Fibroblast of mammary gland (primary cell): ENCODE results near the gene COPS7B.
A peak's percentile ranks its signal among the peaks of the same experiment; 100 is the strongest.

Experiments
- DNase-seq: peaks from one replicate; pipeline ENCODE4 v3.0.0-alpha.2; 2010; ENCODE audit warnings: low read depth
- H3K4me3 ChIP-seq: 2 replicates; pipeline ENCODE4 v1.5.1; 2011; ENCODE audit warnings: low read depth, mild to moderate bottlenecking, low read length, moderate library complexity; ENCODE audit not compliant: control insufficient read depth
- TF ChIP-seq, protein P1 (sequence below): conservative IDR thresholded peaks from 2 replicates; pipeline ENCODE4 v1.5.1; 2011; ENCODE audit warnings: low read depth, low read length, inconsistent platforms; ENCODE audit not compliant: control insufficient read depth, insufficient read depth

The COPS7B gene

DNA sequence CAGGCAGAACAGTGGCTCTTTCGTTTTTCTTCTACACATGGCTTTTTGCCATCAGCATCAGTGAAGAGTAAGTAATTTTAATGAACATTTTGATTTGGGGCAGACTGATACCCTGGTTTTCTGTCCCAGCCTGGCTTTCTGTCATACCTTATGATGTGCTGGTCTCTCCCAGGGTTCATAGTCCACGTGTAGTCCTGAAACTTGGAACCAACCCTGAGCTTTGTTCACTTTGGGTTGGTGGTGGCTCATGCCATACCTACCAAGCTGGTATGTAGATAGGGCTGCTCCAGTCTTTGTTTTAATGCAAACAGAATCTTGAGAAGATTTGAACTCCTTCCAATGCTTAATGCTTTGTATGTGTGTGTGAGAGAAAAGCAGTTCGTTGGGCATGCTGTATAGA is 4.9 kb downstream of the COPS7B start:
- H3K4me3 ChIP-seq = no peak overlapping the region
- TF ChIP-seq, protein P1, sequence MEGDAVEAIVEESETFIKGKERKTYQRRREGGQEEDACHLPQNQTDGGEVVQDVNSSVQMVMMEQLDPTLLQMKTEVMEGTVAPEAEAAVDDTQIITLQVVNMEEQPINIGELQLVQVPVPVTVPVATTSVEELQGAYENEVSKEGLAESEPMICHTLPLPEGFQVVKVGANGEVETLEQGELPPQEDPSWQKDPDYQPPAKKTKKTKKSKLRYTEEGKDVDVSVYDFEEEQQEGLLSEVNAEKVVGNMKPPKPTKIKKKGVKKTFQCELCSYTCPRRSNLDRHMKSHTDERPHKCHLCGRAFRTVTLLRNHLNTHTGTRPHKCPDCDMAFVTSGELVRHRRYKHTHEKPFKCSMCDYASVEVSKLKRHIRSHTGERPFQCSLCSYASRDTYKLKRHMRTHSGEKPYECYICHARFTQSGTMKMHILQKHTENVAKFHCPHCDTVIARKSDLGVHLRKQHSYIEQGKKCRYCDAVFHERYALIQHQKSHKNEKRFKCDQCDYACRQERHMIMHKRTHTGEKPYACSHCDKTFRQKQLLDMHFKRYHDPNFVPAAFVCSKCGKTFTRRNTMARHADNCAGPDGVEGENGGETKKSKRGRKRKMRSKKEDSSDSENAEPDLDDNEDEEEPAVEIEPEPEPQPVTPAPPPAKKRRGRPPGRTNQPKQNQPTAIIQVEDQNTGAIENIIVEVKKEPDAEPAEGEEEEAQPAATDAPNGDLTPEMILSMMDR = no peak
- no peak for DNase-seq

GRCh38 chr2:231794383-231794782 is 8.1 kb downstream of the COPS7B start:
- TF ChIP-seq, protein P1 = no peak
- H3K4me3 ChIP-seq = no peak overlapping the region
- no peak for DNase-seq

- no peak overlapping the region for H3K4me3 ChIP-seq
- TF ChIP-seq, protein P1 = peak; percentile 32
- peak; percentile 76 for DNase-seq
Observed at GRCh38 chr2:231795525-231796327, 9.5 kb downstream of the COPS7B start.

- TF ChIP-seq, protein P1 = peak; percentile 72
- H3K4me3 ChIP-seq = no peak overlapping the region
- peak; percentile 56 for DNase-seq
Observed at GRCh38 chr2:231800493-231801091, 14.3 kb downstream of the COPS7B start.

DNA sequence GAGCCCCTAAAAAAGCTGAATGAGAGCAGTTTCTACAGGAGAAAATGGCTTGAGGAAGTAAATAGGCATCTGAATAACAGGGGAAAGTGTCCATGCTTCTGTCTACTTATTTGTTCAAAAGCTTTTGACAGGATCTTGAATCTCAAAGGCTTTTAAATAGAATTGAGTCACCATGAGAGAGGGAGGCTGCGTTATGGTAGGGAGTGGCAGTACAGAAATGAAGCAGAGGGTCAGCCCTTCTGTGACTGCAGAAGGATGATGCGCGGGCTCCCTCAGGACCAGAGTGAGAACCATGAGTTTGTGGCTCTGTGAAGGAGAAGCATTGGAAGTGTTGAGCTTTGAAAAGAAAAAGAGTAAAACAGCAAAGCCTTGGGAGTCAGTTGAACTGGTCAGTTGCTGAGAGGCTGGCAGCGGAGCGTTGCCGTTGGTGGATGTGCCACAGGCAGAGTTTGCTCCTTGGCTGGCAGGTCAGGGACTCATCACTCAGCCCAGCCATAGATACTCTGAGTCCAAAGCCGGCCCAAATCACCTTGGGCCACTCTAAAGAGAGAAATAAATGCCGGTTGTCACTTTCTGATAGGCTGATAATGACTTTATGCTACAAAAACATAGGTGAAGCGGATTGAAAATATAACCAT is 17.4 kb downstream of the COPS7B start:
- no peak overlapping the region for H3K4me3 ChIP-seq
- TF ChIP-seq, protein P1 = no peak
- no peak for DNase-seq

DNA sequence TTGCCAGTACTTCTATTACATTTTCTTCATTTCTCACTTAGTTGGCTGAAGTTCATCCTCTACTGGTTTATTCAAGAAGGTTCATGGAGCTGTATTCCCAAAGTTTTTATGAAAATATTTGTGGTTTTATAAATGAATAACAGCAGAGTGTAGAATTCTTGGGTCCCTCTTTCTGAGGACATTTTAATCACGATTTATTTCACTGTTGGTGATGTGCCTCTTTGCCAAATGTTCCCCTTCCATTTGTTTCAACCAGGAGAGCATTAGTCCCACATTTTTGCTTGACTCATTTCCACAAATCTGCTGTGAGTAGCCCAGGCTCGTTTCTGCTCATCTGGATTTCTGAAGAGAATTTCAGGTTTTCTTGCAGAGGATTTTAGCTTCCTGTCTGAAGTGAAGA is 20.8 kb downstream of the COPS7B start:
- TF ChIP-seq, protein P1 = no peak
- DNase-seq = no peak
- no peak overlapping the region for H3K4me3 ChIP-seq
